ENCODE data around the gene MMP26.

MMP26 gene

DNA sequence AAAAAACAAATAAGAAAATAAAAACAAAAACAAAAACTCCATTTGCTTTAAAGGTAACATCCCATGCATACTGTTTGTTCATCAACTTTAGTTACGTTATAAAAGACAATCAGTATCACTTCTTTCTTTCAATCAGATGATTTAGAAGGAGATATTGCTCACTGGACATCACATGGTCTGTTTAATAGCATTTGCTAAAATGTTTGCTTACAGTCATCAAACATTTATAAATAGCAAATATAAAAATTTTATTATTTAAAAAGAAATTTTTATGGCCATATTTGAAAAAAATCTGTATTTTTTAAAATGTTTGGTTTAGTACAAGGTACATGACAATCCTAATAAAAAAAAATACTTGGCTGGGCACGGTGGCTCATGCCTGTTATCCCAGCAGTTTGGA is 22.6 kb downstream of the MMP26 start:
- no peak for DNase-seq

GRCh38 chr11:4740735-4741134 is 36.2 kb downstream of the MMP26 start:
- DNase-seq, result no peak

DNA sequence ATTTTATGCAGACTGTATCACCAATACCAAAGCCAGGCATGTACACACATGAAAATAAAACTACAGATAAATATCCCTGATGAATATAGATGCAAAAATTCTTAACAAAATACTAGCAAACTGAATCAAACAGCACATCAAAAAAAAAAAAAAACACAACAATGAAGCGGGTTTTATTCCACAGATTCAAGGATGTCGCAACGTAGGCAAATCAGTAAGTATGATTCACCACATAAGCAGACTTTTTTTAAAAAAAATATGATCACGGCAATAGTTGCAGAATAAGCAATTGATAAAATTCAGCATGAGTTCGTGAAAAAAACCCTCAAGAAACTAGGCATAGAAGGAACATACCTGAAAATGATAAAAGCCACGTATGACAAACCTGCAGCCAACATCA is 43.9 kb downstream of the MMP26 start:
- no peak for DNase-seq

DNA sequence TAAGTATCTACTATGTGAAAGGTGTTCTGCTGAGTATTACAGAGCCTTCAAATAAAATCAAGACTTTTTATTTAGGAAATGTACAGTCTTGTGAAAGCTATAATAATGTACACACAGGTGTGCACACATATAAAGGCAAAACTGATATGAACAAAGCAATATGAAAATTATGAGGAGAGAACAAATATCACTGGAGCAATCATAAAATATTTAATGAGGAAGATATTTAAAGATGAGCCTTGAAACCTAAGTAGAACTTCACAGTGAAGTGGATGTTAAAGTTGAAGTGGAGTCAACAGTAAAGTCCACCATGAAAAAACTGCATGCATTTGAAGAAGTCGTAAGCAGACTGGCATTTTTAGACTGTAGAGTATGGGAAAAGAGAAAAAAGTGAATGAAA is 46.6 kb downstream of the MMP26 start:
- no peak for DNase-seq
